Spleen (tissue), 11 donors: ENCODE results near the gene C1orf226. TPM values are rescaled to one million over a fixed set of nuclear protein-coding genes. Genes with fewer than 3 reads are reported as not detected.
"Not testable (repeated sequence)": the region's sequence is repeated elsewhere in the genome, so short reads cannot be mapped to it uniquely, and the experiment has no call there.

Experiments
- DNase-seq: peaks from one replicate; pipeline ENCODE4 v3.0.0-alpha.2; 2020
- H3K27ac ChIP-seq, 8 donors: fragments of 200-600 bp; sonication (generic) in 7 of 8; 1 replicate in 4 of 8; 2 replicates in 4 of 8; pipeline versions ENCODE4 v1.5.0 to v1.8.0; 2016 to 2021; ENCODE audit warnings: inconsistent platforms in 4 of 8, mild to moderate bottlenecking in 4 of 8, moderate library complexity in 1 of 8
- H3K27me3 ChIP-seq, 7 donors: fragments of 200-600 bp; sonication (generic) in 6 of 7; replicated peaks in 1 of 7; 1 replicate in 4 of 7; 2 replicates in 3 of 7; pipeline versions ENCODE4 v1.5.0 to v1.8.0; 2016 to 2021; ENCODE audit warnings: inconsistent platforms in 3 of 7, mild to moderate bottlenecking in 1 of 7
- H3K36me3 ChIP-seq, 6 donors: fragments of 200-600 bp; sonication (generic) in 5 of 6; 1 replicate in 4 of 6; 2 replicates in 2 of 6; pipeline versions ENCODE4 v1.5.0 to v1.8.0; 2016 to 2021; ENCODE audit warnings: inconsistent platforms in 2 of 6
- H3K4me1 ChIP-seq, 6 donors: fragments of 200-600 bp; sonication (generic) in 5 of 6; 1 replicate in 3 of 6; 2 replicates in 3 of 6; pipeline versions ENCODE4 v1.5.0 to v1.8.0; 2016 to 2021; ENCODE audit warnings: inconsistent platforms in 3 of 6
- H3K4me3 ChIP-seq, 8 donors: fragments of 200-600 bp; sonication (generic) in 7 of 8; 1 replicate in 4 of 8; 2 replicates in 4 of 8; pipeline versions ENCODE4 v1.5.0 to v1.8.0; 2016 to 2021; ENCODE audit warnings: inconsistent platforms in 4 of 8, mild to moderate bottlenecking in 4 of 8, moderate library complexity in 2 of 8
- H3K9me3 ChIP-seq, 8 donors: fragments of 200-600 bp; sonication (generic) in 7 of 8; 1 replicate in 4 of 8; 2 replicates in 4 of 8; pipeline versions ENCODE4 v1.5.0 to v1.8.0; 2016 to 2021; ENCODE audit warnings: inconsistent platforms in 4 of 8
- CTCF ChIP-seq, 11 experiments: fragments of 200-600 bp in 7 of 11; fragments of 450-650 bp in 4 of 11; sonication (generic) in 4 of 11; IDR thresholded peaks in 8 of 11; conservative IDR thresholded peaks in 3 of 11; 1 replicate in 7 of 11; 2 replicates in 4 of 11; pipeline versions ENCODE4 v1.4.0 to v1.8.0; 2016 to 2021; ENCODE audit warnings: antibody characterized with exemption in 11 of 11, inconsistent platforms in 4 of 11, mild to moderate bottlenecking in 1 of 11
- POLR2A ChIP-seq, 3 donors: fragments of 450-650 bp; IDR thresholded peaks; one replicate each; pipeline ENCODE4 v1.5.1; 2017; ENCODE audit warnings: antibody characterized with exemption in 3 of 3, mild to moderate bottlenecking in 1 of 3
- POLR2AphosphoS5 ChIP-seq, 3 donors: sonication (generic); formaldehyde crosslinking; IDR thresholded peaks; one replicate each; pipeline ENCODE4 v1.5.1; 2017; ENCODE audit warnings: antibody characterized with exemption in 3 of 3
- WGBS, 5 donors: extraction: QIAGEN DNeasy Blood & Tissue Kit in 3 of 5; methylation state at CpG; one replicate each; pipeline versions ENCODE4 v1.1.5 to v1.1.7; 2013 to 2018; 5-methylcytosine and 5-hydroxymethylcytosine counted together
- intact Hi-C: fragments of 100-400 bp; cut with DNase I; formaldehyde crosslinking; loops from one replicate; pipeline ENCODE4 v1.15.0; 2023; ENCODE audit warnings: low total_unique reads
- polyA plus RNA-seq, 3 donors: library from polyadenylated mRNA; stranded (reverse); fragments of 200-250 nt; gene quantifications; one replicate each; pipeline ENCODE4 v1.2.1, GENCODE V29; 2013
- total RNA-seq, 7 donors: library from RNA; depleted of rRNA in 3 of 7; stranded (reverse); fragments of >200 nt in 3 of 7; fragmentation: NEBNext Ultra II Directional in 4 of 7; extraction: Animal tissue kit (Norgen Biotek cat#: 25700) in 4 of 7; gene quantifications; one replicate each; pipeline versions ENCODE4 v1.1.0 to v1.2.1, GENCODE V29; 2016 to 2021
- donor health status: healthy with polysubstance abuse.
- donor health status: DM: no; HTN: no; CAD: no; lungs with moderate emphysema.
- donor health status: DM: no; HTN: no; CAD: no.
- donor health status: Bipolar disorder and iron deficiency.
- donor health status: healthy.
- donor health status: DM: no; HTN: no; CAD: no.
- donor health status: DM: yes; HTN: yes; CAD: no.

The C1orf226 gene
- total and polyA plus RNA-seq, 10 donors, result 0.09 to 2.4 (median 1.0) TPM

GRCh38 chr1:162416215-162416614 lies 34.7 kb downstream of the C1orf226 start:
- Histone ChIP-seq H3K4me1 (peaks cover 0 to 15% (median 0%) of the 10 kb centered on the region in 6 donors), H3K4me3 (no peak overlapping the region), H3K36me3 (no peaks in the 10 kb centered on the region), H3K27ac (no peak overlapping the region), H3K9me3 (no peaks in the 10 kb centered on the region), H3K27me3 (peaks cover 0 to 7% (median 0%) of the 10 kb centered on the region in 7 donors)
- DNase-seq, result no peak
- intact Hi-C loops, result no loop called here
- TF ChIP-seq POLR2AphosphoS5 (IDR thresholded peaks at IDR 0.05) (no peak), CTCF (IDR thresholded peaks at IDR 0.05 in 8 of 11, conservative IDR thresholded peaks at IDR 0.05 in 3 of 11) (no peak), POLR2A (IDR thresholded peaks at IDR 0.05) (no peak)

DNA sequence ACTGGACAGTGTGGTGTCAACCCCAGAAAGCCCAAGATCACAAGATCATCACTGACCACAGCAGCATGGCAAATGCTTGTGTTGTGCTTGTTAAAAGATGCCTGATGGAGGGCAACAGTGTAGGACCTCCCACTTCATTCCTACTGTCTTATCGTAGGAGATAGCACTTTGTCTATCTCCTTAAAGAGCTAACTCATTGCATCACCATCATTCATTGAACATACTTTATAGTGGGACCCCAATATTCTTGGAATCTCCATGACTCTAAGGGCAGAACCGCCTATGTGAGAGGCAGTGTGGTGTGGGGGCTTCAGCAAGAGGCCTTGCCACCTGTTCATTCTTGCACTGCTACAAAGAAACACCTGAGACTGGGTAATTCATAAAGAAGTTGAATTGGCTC lies 35.4 kb downstream of the C1orf226 start:
- no peak for DNase-seq
- H3K9me3 ChIP-seq, result no peaks in the 10 kb centered on the region
- TF ChIP-seq CTCF (IDR thresholded peaks at IDR 0.05 in 8 of 11, conservative IDR thresholded peaks at IDR 0.05 in 3 of 11), result no peak
- no peak for TF ChIP-seq POLR2A (IDR thresholded peaks at IDR 0.05)
- no peak for TF ChIP-seq POLR2AphosphoS5 (IDR thresholded peaks at IDR 0.05)
- intact Hi-C loops, result no loop called here
- H3K27ac ChIP-seq, result no peak overlapping the region
- WGBS, 5 donors, result 79 to 93% (median 92%) methylated on average over 2 of the region's 2 CpGs
- no peak overlapping the region for H3K4me3 ChIP-seq
- H3K27me3 ChIP-seq, result peaks cover 0 to under 1% (median 0%) of the 10 kb centered on the region in 7 donors
- H3K36me3 ChIP-seq, result no peaks in the 10 kb centered on the region
- H3K4me1 ChIP-seq, result peaks cover 0 to 22% (median 0%) of the 10 kb centered on the region in 6 donors

GRCh38 chr1:162417650-162418049 lies 36.1 kb downstream of the C1orf226 start:
- Histone ChIP-seq H3K4me1 (peaks cover 0 to 21% (median under 1%) of the 10 kb centered on the region in 6 donors), H3K4me3 (no peak overlapping the region), H3K9me3 (no peaks in the 10 kb centered on the region), H3K27ac (no peak overlapping the region), H3K27me3 (no peaks in the 10 kb centered on the region), H3K36me3 (no peaks in the 10 kb centered on the region)
- no peak for DNase-seq
- 87 to 94% (median 91%) methylated on average over 7 of the region's 7 CpGs for WGBS, 5 donors
- TF ChIP-seq POLR2A (IDR thresholded peaks at IDR 0.05), result no peak
- no peak for TF ChIP-seq POLR2AphosphoS5 (IDR thresholded peaks at IDR 0.05)
- no peak for TF ChIP-seq CTCF (IDR thresholded peaks at IDR 0.05 in 8 of 11, conservative IDR thresholded peaks at IDR 0.05 in 3 of 11)
- intact Hi-C loops, result no loop called here

DNA sequence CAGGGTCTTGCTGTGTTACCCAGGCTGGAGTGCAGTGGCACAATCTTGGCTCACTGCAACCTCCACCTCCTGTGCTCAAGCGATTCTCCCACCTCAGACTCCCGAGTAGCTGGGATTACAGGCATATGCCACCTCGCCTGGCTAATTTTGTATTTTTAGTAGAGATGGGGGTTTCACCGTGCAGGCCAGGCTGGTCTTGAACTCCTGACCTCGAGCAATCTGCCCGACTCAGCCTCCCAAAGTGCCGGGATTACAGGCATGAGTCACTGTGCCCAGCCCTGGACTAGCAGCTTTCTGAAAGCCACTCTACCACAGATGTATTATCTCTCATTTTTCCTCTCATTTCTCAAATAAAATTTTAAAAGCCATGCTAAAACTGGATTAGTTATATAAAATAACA lies 37.1 kb downstream of the C1orf226 start:
- H3K27ac ChIP-seq, H3K27me3 ChIP-seq, intact Hi-C loops, H3K9me3 ChIP-seq, H3K4me3 ChIP-seq, H3K36me3 ChIP-seq, DNase-seq: not testable (repeated sequence)
- WGBS, 5 donors, result 69 to 91% (median 81%) methylated on average over 7 of the region's 7 CpGs
- peaks cover 0 to 22% (median 4%) of the 10 kb centered on the region in 6 donors for H3K4me1 ChIP-seq

DNA sequence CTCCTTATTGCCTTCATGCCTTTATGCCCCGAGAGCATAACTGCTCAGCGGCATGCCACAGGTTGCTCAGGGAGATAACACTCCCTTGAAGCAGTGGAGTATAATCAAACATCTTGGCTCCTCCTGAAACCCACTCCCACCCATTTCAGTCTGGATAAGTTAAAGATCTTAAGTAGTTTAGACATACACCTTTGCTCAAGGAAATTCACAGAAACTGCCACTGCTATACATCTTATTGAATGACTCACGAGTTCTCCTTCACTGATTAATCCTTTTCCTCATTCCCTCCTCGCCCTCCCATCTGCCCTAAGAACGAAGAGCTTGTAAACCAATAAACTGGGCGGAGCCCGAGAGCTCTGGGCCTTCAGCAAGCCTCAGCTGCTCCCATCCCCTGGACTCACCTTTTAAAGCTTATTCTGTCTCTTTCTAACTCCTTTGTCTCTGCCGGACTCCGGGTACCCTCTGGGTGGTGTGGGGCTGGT lies 38.0 kb downstream of the C1orf226 start:
- H3K9me3 ChIP-seq, H3K36me3 ChIP-seq, H3K27ac ChIP-seq, DNase-seq, H3K4me3 ChIP-seq, H3K27me3 ChIP-seq, intact Hi-C loops: not testable (repeated sequence)
- WGBS, 5 donors, result 69 to 86% (median 73%) methylated on average over 9 of the region's 9 CpGs
- peaks cover 0 to 26% (median 4%) of the 10 kb centered on the region in 6 donors for H3K4me1 ChIP-seq
